ENCODE results near the gene DLGAP3. TPM values are rescaled to one million over a fixed set of nuclear protein-coding genes. Genes with fewer than 3 reads are reported as not detected.

DLGAP3 gene
- polyA plus RNA-seq, 1 experiment, result not detected

DNA sequence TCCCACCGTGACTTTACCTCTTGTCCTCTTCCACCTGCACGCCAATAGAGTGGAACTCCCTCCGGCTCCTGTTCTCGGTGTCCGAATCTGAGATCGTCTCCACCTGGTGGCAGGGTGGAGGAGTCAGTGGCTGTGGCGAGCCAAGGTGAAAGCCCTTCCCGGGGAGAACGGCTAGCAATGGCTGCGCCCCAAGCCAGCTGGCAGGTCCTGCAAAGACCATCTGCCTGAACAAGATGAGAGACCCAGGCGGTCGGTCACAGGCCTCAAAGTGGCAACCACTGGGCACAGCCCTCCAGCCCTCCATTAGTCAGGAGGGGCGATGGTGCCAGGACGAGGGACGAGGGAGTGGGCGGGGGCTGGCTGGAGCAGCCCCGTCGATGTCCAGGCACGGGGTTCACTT, 44.5 kb downstream of the DLGAP3 start:
- ChIA-PET CTCF (interaction anchor here (1.6 to 2.6 kb wide), 2 partner anchors 18 to 19 kb away, joined by 6 to 12 read pairs; no protein-coding TSS in a partner anchor), POLR2A (no interaction called here)
- Histone ChIP-seq H3K27me3 (ENCODE audit: control insufficient read depth, insufficient read depth, low read length) (peaks cover 9% of the 10 kb centered on the region), H3K36me3 (ENCODE audit: control insufficient read depth, insufficient read depth, low read length) (no peaks in the 10 kb centered on the region), H3K4me3 (ENCODE audit: low read depth, low read length) (no peak overlapping the region)
- TF ChIP-seq, protein P1, sequence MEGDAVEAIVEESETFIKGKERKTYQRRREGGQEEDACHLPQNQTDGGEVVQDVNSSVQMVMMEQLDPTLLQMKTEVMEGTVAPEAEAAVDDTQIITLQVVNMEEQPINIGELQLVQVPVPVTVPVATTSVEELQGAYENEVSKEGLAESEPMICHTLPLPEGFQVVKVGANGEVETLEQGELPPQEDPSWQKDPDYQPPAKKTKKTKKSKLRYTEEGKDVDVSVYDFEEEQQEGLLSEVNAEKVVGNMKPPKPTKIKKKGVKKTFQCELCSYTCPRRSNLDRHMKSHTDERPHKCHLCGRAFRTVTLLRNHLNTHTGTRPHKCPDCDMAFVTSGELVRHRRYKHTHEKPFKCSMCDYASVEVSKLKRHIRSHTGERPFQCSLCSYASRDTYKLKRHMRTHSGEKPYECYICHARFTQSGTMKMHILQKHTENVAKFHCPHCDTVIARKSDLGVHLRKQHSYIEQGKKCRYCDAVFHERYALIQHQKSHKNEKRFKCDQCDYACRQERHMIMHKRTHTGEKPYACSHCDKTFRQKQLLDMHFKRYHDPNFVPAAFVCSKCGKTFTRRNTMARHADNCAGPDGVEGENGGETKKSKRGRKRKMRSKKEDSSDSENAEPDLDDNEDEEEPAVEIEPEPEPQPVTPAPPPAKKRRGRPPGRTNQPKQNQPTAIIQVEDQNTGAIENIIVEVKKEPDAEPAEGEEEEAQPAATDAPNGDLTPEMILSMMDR (IDR thresholded peaks at IDR 0.05; ENCODE audit: insufficient read depth, low read depth, low read length), result no peak
- no peak for DNase-seq (ENCODE audit: low read depth)

DNA sequence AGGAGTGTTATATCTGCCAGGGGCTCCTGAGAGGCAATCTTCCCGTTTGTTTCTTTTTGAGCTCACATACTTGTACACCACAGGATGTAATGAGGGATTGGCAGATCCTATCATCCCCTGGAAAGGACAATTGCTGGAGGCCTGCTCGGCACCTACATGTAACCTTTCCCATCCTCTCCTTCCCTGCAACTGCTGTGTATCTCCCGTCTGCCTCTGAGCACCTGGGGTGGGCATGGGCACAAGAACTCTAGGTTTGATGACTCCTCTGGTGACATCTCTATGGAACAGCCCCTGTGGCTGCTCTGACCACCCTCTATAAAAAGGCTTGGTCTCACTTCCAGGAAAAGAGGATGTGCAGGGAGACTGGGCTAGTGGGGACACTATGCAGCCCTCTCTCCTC, 44.9 kb downstream of the DLGAP3 start:
- POLR2A ChIA-PET, result no interaction called here
- DNase-seq (ENCODE audit: low read depth), result no peak
- H3K27me3 ChIP-seq (ENCODE audit: control insufficient read depth, insufficient read depth, low read length), result peaks cover 9% of the 10 kb centered on the region
- no peaks in the 10 kb centered on the region for H3K36me3 ChIP-seq (ENCODE audit: control insufficient read depth, insufficient read depth, low read length)
- no peak overlapping the region for H3K4me3 ChIP-seq (ENCODE audit: low read depth, low read length)
- TF ChIP-seq, protein P1 (IDR thresholded peaks at IDR 0.05; ENCODE audit: insufficient read depth, low read depth, low read length), result no peak
- CTCF ChIA-PET, result interaction anchor here (1.6 to 2.6 kb wide), 2 partner anchors 18 to 25 kb away, joined by 4 to 12 read pairs; partner anchors contain the start of gene SMIM12

DNA sequence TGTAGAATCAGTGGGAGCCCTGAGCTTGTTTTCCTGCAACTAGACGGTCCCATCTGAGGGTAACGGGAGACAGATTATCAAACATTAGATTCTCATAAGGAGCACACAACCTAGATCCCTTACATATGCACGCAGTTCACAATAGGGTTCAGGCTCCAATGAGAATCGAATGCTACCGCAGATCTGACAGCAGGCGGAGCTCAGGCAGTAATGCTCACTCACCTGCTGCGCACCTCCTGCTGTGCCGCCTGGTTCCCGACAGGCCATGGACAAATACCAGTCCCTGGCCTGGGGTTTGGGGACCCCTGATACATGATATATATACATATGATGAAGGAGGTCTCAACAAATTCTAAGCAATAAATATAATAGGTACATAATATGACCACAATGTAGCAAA, 50.2 kb downstream of the DLGAP3 start:
- no peak for DNase-seq (ENCODE audit: low read depth)
- Histone ChIP-seq H3K4me3 (ENCODE audit: low read depth, low read length) (no peak overlapping the region), H3K36me3 (ENCODE audit: control insufficient read depth, insufficient read depth, low read length) (no peaks in the 10 kb centered on the region), H3K27me3 (ENCODE audit: control insufficient read depth, insufficient read depth, low read length) (peaks cover 12% of the 10 kb centered on the region)
- ChIA-PET POLR2A (no interaction called here), CTCF (interaction anchor here (5.9 kb wide), 1 partner anchor 13 kb away, joined by 29 read pairs; no protein-coding TSS in a partner anchor)
- TF ChIP-seq, protein P1 (IDR thresholded peaks at IDR 0.05; ENCODE audit: insufficient read depth, low read depth, low read length), result no peak

DNA sequence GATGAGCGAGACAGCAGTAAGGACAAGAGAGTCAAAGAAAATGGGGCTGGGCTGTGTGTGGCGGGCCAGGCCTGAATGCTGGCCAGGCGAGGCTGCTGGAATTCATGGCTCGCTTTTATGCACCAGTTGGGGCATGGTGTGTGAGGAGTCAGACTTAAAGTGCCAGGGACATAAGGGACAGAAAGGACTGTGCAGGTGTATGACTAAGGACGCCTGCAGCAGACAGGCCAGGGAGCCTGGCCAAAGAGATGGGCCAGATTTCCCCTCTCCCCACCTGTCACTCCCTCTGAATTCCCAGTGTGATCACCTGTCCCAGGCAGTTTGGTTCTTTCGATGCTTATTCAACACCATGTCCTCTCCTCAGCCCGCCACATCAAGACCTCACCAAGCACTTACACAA, 53.0 kb downstream of the DLGAP3 start:
- Histone ChIP-seq H3K4me3 (ENCODE audit: low read depth, low read length) (no peak overlapping the region), H3K36me3 (ENCODE audit: control insufficient read depth, insufficient read depth, low read length) (no peaks in the 10 kb centered on the region), H3K27me3 (ENCODE audit: control insufficient read depth, insufficient read depth, low read length) (peaks cover 15% of the 10 kb centered on the region)
- ChIA-PET CTCF (interaction anchor here (5.9 kb wide), 1 partner anchor 10 kb away, joined by 29 read pairs; no protein-coding TSS in a partner anchor), POLR2A (no interaction called here)
- TF ChIP-seq, protein P1 (IDR thresholded peaks at IDR 0.05; ENCODE audit: insufficient read depth, low read depth, low read length), result no peak
- DNase-seq (ENCODE audit: low read depth), result no peak

DNA sequence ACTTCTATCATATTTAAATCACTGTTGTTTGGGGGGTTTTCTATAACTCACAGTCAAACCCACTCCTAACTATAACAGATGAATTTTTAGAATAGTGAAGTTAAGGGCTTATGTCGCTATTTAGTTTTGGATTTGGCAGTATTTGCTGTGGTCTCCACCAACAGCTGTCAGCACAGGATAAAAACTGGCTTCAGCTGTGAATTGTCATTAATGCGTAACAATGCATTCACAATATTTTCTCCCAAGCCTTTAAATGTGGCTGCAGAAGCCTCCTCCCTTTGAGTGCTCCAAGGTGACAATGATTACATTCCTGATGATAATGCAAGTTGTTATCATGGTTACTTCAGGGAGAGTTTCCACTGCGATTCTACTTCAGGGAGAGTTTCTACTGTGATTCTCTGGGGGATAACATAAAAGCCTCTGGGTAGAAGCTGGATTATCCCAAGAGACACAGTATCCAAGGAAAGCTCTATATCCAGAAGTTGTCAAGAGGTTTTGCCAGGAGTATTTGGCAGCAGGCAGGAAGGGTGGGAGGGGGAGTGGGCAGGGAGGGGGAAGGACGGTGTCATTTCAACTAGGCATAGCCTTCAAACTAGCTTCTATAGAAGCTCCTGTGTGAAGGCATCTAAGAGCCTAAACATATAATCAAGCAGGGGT, 55.0 kb downstream of the DLGAP3 start:
- TF ChIP-seq, protein P1 (IDR thresholded peaks at IDR 0.05; ENCODE audit: insufficient read depth, low read depth, low read length), result no peak
- Histone ChIP-seq H3K4me3 (ENCODE audit: low read depth, low read length) (no peak overlapping the region), H3K36me3 (ENCODE audit: control insufficient read depth, insufficient read depth, low read length) (no peaks in the 10 kb centered on the region), H3K27me3 (ENCODE audit: control insufficient read depth, insufficient read depth, low read length) (peaks cover 16% of the 10 kb centered on the region)
- CTCF ChIA-PET, result interaction anchor here (1.1 kb wide), 1 partner anchor 8 kb away, joined by 4 read pairs; no protein-coding TSS in a partner anchor
- POLR2A ChIA-PET, result no interaction called here
- no peak for DNase-seq (ENCODE audit: low read depth)
